RWPE2 (cell line): ENCODE results near the gene OR2AG1.
A peak's percentile ranks its signal among the peaks of the same experiment; 100 is the strongest.
"Not testable (repeated sequence)": the region's sequence is repeated elsewhere in the genome, so short reads cannot be mapped to it uniquely, and the experiment has no call there.

Experiments
- ATAC-seq: fragments of 200-7000 bp; cut with Tn5 transposase; 3 replicates; pipeline ENCODE4 v1.9.1; 2021; ENCODE audit warnings: low read depth
- DNase-seq: peaks from one replicate; pipeline ENCODE4 v3.0.0-alpha.2; 2020; ENCODE audit warnings: low spot score
- H3K27ac ChIP-seq: fragments of 450-650 bp; 2 replicates; pipeline ENCODE4 v1.5.1; 2017; ENCODE audit warnings: mild to moderate bottlenecking; ENCODE audit not compliant: poor library complexity, severe bottlenecking
- H3K27me3 ChIP-seq: fragments of 250-450 bp; sonication (Bioruptor Pico); 2 replicates; pipeline ENCODE4 v1.5.1; 2021; ENCODE audit warnings: mild to moderate bottlenecking, moderate library complexity; ENCODE audit not compliant: insufficient read depth, poor library complexity, severe bottlenecking
- H3K36me3 ChIP-seq: fragments of 250-450 bp; sonication (Bioruptor Pico); 2 replicates; pipeline ENCODE4 v1.5.1; 2020; ENCODE audit warnings: low read depth, mild to moderate bottlenecking, moderate library complexity
- H3K4me1 ChIP-seq: fragments of 250-450 bp; sonication (Bioruptor Pico); 2 replicates; pipeline ENCODE4 v1.5.1; 2021; ENCODE audit warnings: mild to moderate bottlenecking, moderate library complexity; ENCODE audit not compliant: insufficient read depth, poor library complexity, severe bottlenecking
- H3K4me3 ChIP-seq: fragments of 250-450 bp; sonication (Bioruptor Pico); 2 replicates; pipeline ENCODE4 v1.5.1; 2021; ENCODE audit warnings: mild to moderate bottlenecking, moderate library complexity; ENCODE audit not compliant: severe bottlenecking
- H3K9me3 ChIP-seq: fragments of 250-450 bp; sonication (Bioruptor Pico); 2 replicates; pipeline ENCODE4 v1.5.1; 2021; ENCODE audit warnings: mild to moderate bottlenecking, moderate library complexity; ENCODE audit not compliant: severe bottlenecking
- CTCF ChIP-seq: fragments of 450-650 bp; IDR thresholded peaks from one replicate; pipeline ENCODE4 v1.5.1; 2017; ENCODE audit warnings: mild to moderate bottlenecking, moderate library complexity; ENCODE audit not compliant: poor library complexity, severe bottlenecking

Gene OR2AG1

GRCh38 chr11:6778518-6778917 lies 4.3 kb upstream of the OR2AG1 start:
- no peak overlapping the region for H3K27ac ChIP-seq
- TF ChIP-seq CTCF, result no peak
- DNase-seq (no peak), ATAC-seq (no peak)
- H3K36me3 ChIP-seq, result no peaks in the 10 kb centered on the region
- no peak overlapping the region for H3K4me3 ChIP-seq
- H3K9me3 ChIP-seq, result no peaks in the 10 kb centered on the region
- no peaks in the 10 kb centered on the region for H3K27me3 ChIP-seq
- no peaks in the 10 kb centered on the region for H3K4me1 ChIP-seq

GRCh38 chr11:6780829-6781228 lies 2.0 kb upstream of the OR2AG1 start:
- Histone ChIP-seq H3K36me3 (no peaks in the 10 kb centered on the region), H3K27me3 (no peaks in the 10 kb centered on the region), H3K9me3 (no peaks in the 10 kb centered on the region), H3K27ac (no peak overlapping the region), H3K4me3 (no peak overlapping the region), H3K4me1 (no peaks in the 10 kb centered on the region)
- ATAC-seq, result no peak
- no peak for DNase-seq
- no peak for TF ChIP-seq CTCF

GRCh38 chr11:6790546-6790945 lies 7.7 kb downstream of the OR2AG1 start:
- Histone ChIP-seq H3K36me3 (no peaks in the 10 kb centered on the region), H3K4me3 (no peak overlapping the region), H3K4me1 (no peaks in the 10 kb centered on the region), H3K27ac (no peak overlapping the region), H3K9me3 (no peaks in the 10 kb centered on the region), H3K27me3 (no peaks in the 10 kb centered on the region)
- ATAC-seq (no peak), DNase-seq (no peak)
- TF ChIP-seq CTCF, result no peak

GRCh38 chr11:6794639-6795038 lies 11.8 kb downstream of the OR2AG1 start:
- H3K4me1 ChIP-seq, result no peaks in the 10 kb centered on the region
- DNase-seq (no peak), ATAC-seq (no peak)
- H3K36me3 ChIP-seq, result no peaks in the 10 kb centered on the region
- no peak overlapping the region for H3K4me3 ChIP-seq
- TF ChIP-seq CTCF, result no peak
- H3K27ac ChIP-seq, result no peak overlapping the region
- H3K27me3 ChIP-seq, result no peaks in the 10 kb centered on the region
- H3K9me3 ChIP-seq, result no peaks in the 10 kb centered on the region

- no peak for DNase-seq
- Histone ChIP-seq H3K36me3 (no peaks in the 10 kb centered on the region), H3K27me3 (no peaks in the 10 kb centered on the region), H3K4me3 (no peak within 1 kb of the TSS), H3K9me3 (no peaks in the 10 kb centered on the region), H3K4me1 (no peaks in the 10 kb centered on the region), H3K27ac (no peak within 1 kb of the TSS)
- ATAC-seq, result peak; percentile 41; the same call in 1 of the 3 replicates
- no peak for TF ChIP-seq CTCF
Observed at GRCh38 chr11:6799402-6799801, 16.6 kb downstream of the OR2AG1 start, which contains the start of gene OR6A2. OR6A2 (minus strand) TSS chr11:6799689; CDS start chr11:6795708, 3,981 bp downstream.

- H3K4me1 ChIP-seq, H3K4me3 ChIP-seq, H3K27me3 ChIP-seq, H3K36me3 ChIP-seq, DNase-seq, H3K27ac ChIP-seq, H3K9me3 ChIP-seq, ATAC-seq: not testable (repeated sequence)
Observed at GRCh38 chr11:6801075-6801474, 18.3 kb downstream of the OR2AG1 start.
